Measurements from ENCODE around the gene DAB2IP. TPM values are rescaled to one million over a fixed set of nuclear protein-coding genes. Genes with fewer than 3 reads are reported as not detected.
A peak's percentile ranks its signal among the peaks of the same experiment; 100 is the strongest.

Gene DAB2IP
- polyA plus RNA-seq (2013), result 22.7 and 24.2 TPM in 2 replicates

DNA sequence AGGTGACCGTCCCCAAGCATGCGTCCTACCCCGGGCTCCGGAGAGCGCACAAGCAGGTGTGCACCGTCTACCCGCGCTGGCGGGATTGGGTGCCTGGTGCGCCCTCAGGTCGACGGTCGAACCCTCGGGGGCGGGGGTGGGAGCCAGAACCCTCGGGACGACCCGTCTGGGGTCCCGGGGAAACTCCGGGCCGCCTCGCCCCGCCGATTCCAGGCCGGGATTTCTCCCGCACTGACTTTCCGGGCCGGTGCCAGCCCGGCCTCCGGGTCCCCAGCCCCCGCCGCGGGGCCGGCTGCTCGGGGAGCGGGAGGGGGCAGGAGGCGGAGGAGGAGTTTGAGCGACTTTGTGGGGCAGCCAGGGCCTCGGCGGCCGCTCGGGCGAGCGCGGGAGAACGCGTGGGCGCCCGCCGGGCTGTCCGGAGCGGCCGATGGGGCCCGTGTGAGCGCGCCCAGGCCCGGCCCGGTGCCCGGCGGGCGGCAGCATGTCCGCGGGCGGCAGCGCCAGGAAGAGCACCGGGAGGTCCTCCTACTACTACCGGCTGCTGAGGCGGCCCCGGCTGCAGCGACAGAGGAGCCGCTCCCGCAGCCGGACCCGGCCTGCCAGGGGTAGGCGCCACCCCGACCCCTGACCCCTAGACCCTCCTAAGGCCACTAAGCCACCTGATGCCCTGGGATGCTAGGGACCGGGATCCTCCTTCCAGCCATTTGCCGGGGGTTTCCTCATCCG lies at the start of gene DAB2IP:
Gene DAB2IP, plus strand, starts transcription at position 340 of the 726 bp plus-strand sequence. Its CDS starts 142 bp downstream, at position 482.
- no CpG with 5 or more reads among the region's 79 CpGs for WGBS (ENCODE audit: extremely low coverage, insufficient coverage, insufficient read length)
- Histone ChIP-seq H2BK12ac (ENCODE audit: low read length) (peak within 1 kb of the TSS; percentile 98), H3K9me3 (ENCODE audit: insufficient read depth, low read depth, low read length) (peaks cover 2% of the 10 kb centered on the region), H4K8ac (ENCODE audit: low read depth, low read length) (peak within 1 kb of the TSS; percentile 72), H4K12ac (ENCODE audit: low read depth, low read length) (peak within 1 kb of the TSS; percentile 63), H2BK5ac (ENCODE audit: low read depth, low read length, poor library complexity) (peak within 1 kb of the TSS; percentile 83), H2BK120ac (ENCODE audit: insufficient read depth, low read length, poor library complexity) (peak within 1 kb of the TSS; percentile 96), H3K4me1 (ENCODE audit: control insufficient read depth in 1 of 2, insufficient read depth in 2 of 2, low read length in 2 of 2) (peaks cover 41 to 47% of the 10 kb centered on the region in 2 experiments), H3K23ac (ENCODE audit: low read length) (no peak within 1 kb of the TSS), H3K18ac (ENCODE audit: low read length) (peak within 1 kb of the TSS; percentile 97), H3K36me3 (ENCODE audit: control insufficient read depth in 1 of 2, insufficient read depth in 2 of 2, low read length in 2 of 2) (peaks cover 4 to 10% of the 10 kb centered on the region in 2 experiments), H2AFZ (ENCODE audit: insufficient read depth, low read length, poor library complexity) (peak within 1 kb of the TSS; percentile 96), H4K91ac (ENCODE audit: low read depth, low read length) (peak within 1 kb of the TSS; percentile 94), H3K4me2 (ENCODE audit: low read length) (peak within 1 kb of the TSS; percentile 97), H3K9ac (ENCODE audit: low read length) (peak within 1 kb of the TSS; percentile 80), H3K4ac (ENCODE audit: low read depth, low read length) (peak within 1 kb of the TSS; percentile 80), H3K27ac (ENCODE audit: low read depth, low read length) (peak within 1 kb of the TSS; percentile 78), H3K79me2 (ENCODE audit: control insufficient read depth, insufficient read depth, low read length, poor library complexity) (peaks cover 21% of the 10 kb centered on the region), H3K27me3 (ENCODE audit: insufficient read depth, low read length) (no peaks in the 10 kb centered on the region), H3K14ac (ENCODE audit: low read length) (peak within 1 kb of the TSS; percentile 87), H3K79me1 (ENCODE audit: low read length) (peaks cover 40% of the 10 kb centered on the region), H3K4me3 (ENCODE audit: low read depth, low read length) (peak within 1 kb of the TSS; percentile 80), H2AK5ac (ENCODE audit: low read length) (peak within 1 kb of the TSS; percentile 57)
- no peak for DNase-seq

DNA sequence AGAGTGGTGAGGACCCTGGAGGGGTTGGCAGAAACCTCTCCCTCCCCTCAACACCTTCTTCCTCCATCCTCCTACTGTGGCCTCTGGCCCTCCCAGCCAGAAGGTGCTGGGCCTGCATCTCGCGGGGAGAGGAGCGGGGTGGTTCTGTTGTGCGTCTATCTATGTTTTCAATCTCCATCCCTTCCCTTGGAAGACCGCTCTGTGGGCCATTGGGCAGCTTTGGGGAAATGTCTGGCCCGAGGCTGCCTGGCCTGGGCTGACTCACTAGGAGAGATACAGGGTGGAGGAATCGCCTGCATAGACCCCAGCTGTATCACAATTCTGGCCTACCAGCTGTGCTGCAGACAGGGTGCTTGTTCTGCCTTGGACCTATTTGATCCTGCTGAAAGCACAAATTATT lies 48.4 kb upstream of the DAB2IP start:
- H3K79me1 ChIP-seq (ENCODE audit: low read length), result peaks cover 14% of the 10 kb centered on the region
- no peak overlapping the region for H3K4me2 ChIP-seq (ENCODE audit: low read length)
- H3K4me1 ChIP-seq (ENCODE audit: control insufficient read depth in 1 of 2, insufficient read depth in 2 of 2, low read length in 2 of 2), result peaks cover 25 to 43% of the 10 kb centered on the region in 2 experiments
- no peak overlapping the region for H3K4ac ChIP-seq (ENCODE audit: low read depth, low read length)
- H4K12ac ChIP-seq (ENCODE audit: low read depth, low read length), result no peak overlapping the region
- H3K23ac ChIP-seq (ENCODE audit: low read length), result no peak overlapping the region
- H3K9ac ChIP-seq (ENCODE audit: low read length), result no peak overlapping the region
- no peak overlapping the region for H3K14ac ChIP-seq (ENCODE audit: low read length)
- WGBS (ENCODE audit: extremely low coverage, insufficient coverage, insufficient read length), result no CpG with 5 or more reads among the region's 7 CpGs
- no peak overlapping the region for H2AK5ac ChIP-seq (ENCODE audit: low read length)
- H3K27me3 ChIP-seq (ENCODE audit: insufficient read depth, low read length), result no peaks in the 10 kb centered on the region
- no peak overlapping the region for H3K27ac ChIP-seq (ENCODE audit: low read depth, low read length)
- H3K18ac ChIP-seq (ENCODE audit: low read length), result no peak overlapping the region
- H3K4me3 ChIP-seq (ENCODE audit: low read depth, low read length), result no peak overlapping the region
- no peak for DNase-seq
- no peaks in the 10 kb centered on the region for H3K36me3 ChIP-seq (ENCODE audit: control insufficient read depth in 1 of 2, insufficient read depth in 2 of 2, low read length in 2 of 2)
- no peak overlapping the region for H4K8ac ChIP-seq (ENCODE audit: low read depth, low read length)
- H2BK12ac ChIP-seq (ENCODE audit: low read length), result no peak overlapping the region
- H2BK5ac ChIP-seq (ENCODE audit: low read depth, low read length, poor library complexity), result no peak overlapping the region
- H2BK120ac ChIP-seq (ENCODE audit: insufficient read depth, low read length, poor library complexity), result no peak overlapping the region
- H3K9me3 ChIP-seq (ENCODE audit: insufficient read depth, low read depth, low read length), result no peaks in the 10 kb centered on the region
- H3K79me2 ChIP-seq (ENCODE audit: control insufficient read depth, insufficient read depth, low read length, poor library complexity), result peaks cover 5% of the 10 kb centered on the region
- no peak overlapping the region for H4K91ac ChIP-seq (ENCODE audit: low read depth, low read length)
- no peak overlapping the region for H2AFZ ChIP-seq (ENCODE audit: insufficient read depth, low read length, poor library complexity)

DNA sequence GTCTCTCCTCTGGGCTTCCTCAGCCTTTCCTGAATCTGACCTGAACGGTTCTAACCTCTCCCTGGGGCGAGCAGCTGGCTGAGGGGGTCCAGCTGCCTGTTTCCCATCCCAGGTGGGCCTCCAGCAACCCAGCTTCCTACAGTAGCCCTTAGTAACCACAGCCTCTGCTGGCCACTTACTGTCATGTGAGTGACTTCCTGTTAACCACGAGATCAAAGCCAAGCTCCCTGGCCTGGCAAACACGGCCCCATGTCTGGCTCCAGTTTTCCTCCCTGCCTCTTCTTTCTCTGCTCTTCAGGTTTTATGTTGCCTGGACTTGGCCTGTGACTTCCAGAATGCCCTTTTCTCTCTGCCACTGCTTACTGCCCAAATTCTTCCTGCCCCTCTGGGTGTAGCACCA lies 47.2 kb upstream of the DAB2IP start:
- H3K23ac ChIP-seq (ENCODE audit: low read length), result no peak overlapping the region
- no peak overlapping the region for H2BK5ac ChIP-seq (ENCODE audit: low read depth, low read length, poor library complexity)
- H3K27ac ChIP-seq (ENCODE audit: low read depth, low read length), result peak overlapping the region; percentile 40
- no peak overlapping the region for H3K18ac ChIP-seq (ENCODE audit: low read length)
- H2BK12ac ChIP-seq (ENCODE audit: low read length), result peak overlapping the region; percentile 47
- no peaks in the 10 kb centered on the region for H3K36me3 ChIP-seq (ENCODE audit: control insufficient read depth in 1 of 2, insufficient read depth in 2 of 2, low read length in 2 of 2)
- H3K9me3 ChIP-seq (ENCODE audit: insufficient read depth, low read depth, low read length), result no peaks in the 10 kb centered on the region
- no peak overlapping the region for H2AFZ ChIP-seq (ENCODE audit: insufficient read depth, low read length, poor library complexity)
- H3K9ac ChIP-seq (ENCODE audit: low read length), result no peak overlapping the region
- no peak overlapping the region for H2BK120ac ChIP-seq (ENCODE audit: insufficient read depth, low read length, poor library complexity)
- no peak overlapping the region for H3K4me2 ChIP-seq (ENCODE audit: low read length)
- H4K12ac ChIP-seq (ENCODE audit: low read depth, low read length), result no peak overlapping the region
- H3K4me1 ChIP-seq (ENCODE audit: control insufficient read depth in 1 of 2, insufficient read depth in 2 of 2, low read length in 2 of 2), result peaks cover 31 to 44% of the 10 kb centered on the region in 2 experiments
- H3K4ac ChIP-seq (ENCODE audit: low read depth, low read length), result peak overlapping the region; percentile 13
- whole genome bisulfite sequencing (ENCODE audit: extremely low coverage, insufficient coverage, insufficient read length), result no CpG with 5 or more reads among the region's 4 CpGs
- no peak overlapping the region for H4K8ac ChIP-seq (ENCODE audit: low read depth, low read length)
- H2AK5ac ChIP-seq (ENCODE audit: low read length), result no peak overlapping the region
- peaks cover 14% of the 10 kb centered on the region for H3K79me1 ChIP-seq (ENCODE audit: low read length)
- peak overlapping the region; percentile 40 for H4K91ac ChIP-seq (ENCODE audit: low read depth, low read length)
- no peaks in the 10 kb centered on the region for H3K27me3 ChIP-seq (ENCODE audit: insufficient read depth, low read length)
- no peak overlapping the region for H3K4me3 ChIP-seq (ENCODE audit: low read depth, low read length)
- DNase-seq, result no peak
- H3K79me2 ChIP-seq (ENCODE audit: control insufficient read depth, insufficient read depth, low read length, poor library complexity), result peaks cover 2% of the 10 kb centered on the region
- peak overlapping the region; percentile 36 for H3K14ac ChIP-seq (ENCODE audit: low read length)

DNA sequence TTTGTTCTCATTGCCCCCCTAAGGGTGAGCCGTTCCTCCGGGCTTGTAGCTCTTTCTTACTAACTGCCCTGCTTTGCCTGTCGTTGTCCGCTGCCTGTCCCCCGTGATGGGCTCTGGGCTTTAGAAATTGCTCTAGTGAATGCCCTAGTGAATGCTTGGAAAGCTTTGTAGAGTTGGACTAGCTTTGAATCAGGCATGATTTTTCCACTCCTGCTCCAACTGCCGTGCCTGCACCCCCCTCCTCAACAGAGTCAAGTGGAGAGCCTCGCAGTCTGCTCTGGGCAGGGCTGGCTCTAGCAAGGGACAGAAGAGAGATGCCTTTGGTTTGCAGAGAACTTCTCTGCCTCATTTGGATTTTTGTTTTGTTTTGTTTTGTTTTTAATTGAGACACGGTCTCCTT lies 46.8 kb upstream of the DAB2IP start:
- no peak for DNase-seq
- H3K4me2 ChIP-seq (ENCODE audit: low read length), result no peak overlapping the region
- peak overlapping the region; percentile 49 for H2AK5ac ChIP-seq (ENCODE audit: low read length)
- H3K23ac ChIP-seq (ENCODE audit: low read length), result no peak overlapping the region
- H3K27ac ChIP-seq (ENCODE audit: low read depth, low read length), result peak overlapping the region; percentile 11
- peaks cover 35 to 48% of the 10 kb centered on the region in 2 experiments for H3K4me1 ChIP-seq (ENCODE audit: control insufficient read depth in 1 of 2, insufficient read depth in 2 of 2, low read length in 2 of 2)
- H3K4me3 ChIP-seq (ENCODE audit: low read depth, low read length), result no peak overlapping the region
- no peak overlapping the region for H4K8ac ChIP-seq (ENCODE audit: low read depth, low read length)
- peak overlapping the region; percentile 3 for H3K4ac ChIP-seq (ENCODE audit: low read depth, low read length)
- H4K91ac ChIP-seq (ENCODE audit: low read depth, low read length), result peak overlapping the region; percentile 40
- H2BK12ac ChIP-seq (ENCODE audit: low read length), result peak overlapping the region; percentile 47
- no peak overlapping the region for H2BK120ac ChIP-seq (ENCODE audit: insufficient read depth, low read length, poor library complexity)
- H2AFZ ChIP-seq (ENCODE audit: insufficient read depth, low read length, poor library complexity), result no peak overlapping the region
- no peak overlapping the region for H3K9ac ChIP-seq (ENCODE audit: low read length)
- no peak overlapping the region for H2BK5ac ChIP-seq (ENCODE audit: low read depth, low read length, poor library complexity)
- no peaks in the 10 kb centered on the region for H3K79me2 ChIP-seq (ENCODE audit: control insufficient read depth, insufficient read depth, low read length, poor library complexity)
- peak overlapping the region; percentile 36 for H3K14ac ChIP-seq (ENCODE audit: low read length)
- WGBS (ENCODE audit: extremely low coverage, insufficient coverage, insufficient read length), result no CpG with 5 or more reads among the region's 8 CpGs
- H3K79me1 ChIP-seq (ENCODE audit: low read length), result peaks cover 15% of the 10 kb centered on the region
- no peaks in the 10 kb centered on the region for H3K9me3 ChIP-seq (ENCODE audit: insufficient read depth, low read depth, low read length)
- H3K27me3 ChIP-seq (ENCODE audit: insufficient read depth, low read length), result no peaks in the 10 kb centered on the region
- no peaks in the 10 kb centered on the region for H3K36me3 ChIP-seq (ENCODE audit: control insufficient read depth in 1 of 2, insufficient read depth in 2 of 2, low read length in 2 of 2)
- no peak overlapping the region for H3K18ac ChIP-seq (ENCODE audit: low read length)
- no peak overlapping the region for H4K12ac ChIP-seq (ENCODE audit: low read depth, low read length)

Data from trophoblast cell (in vitro differentiated cells and primary cell).